ENCODE measurements around the gene ZNF831. TPM values are rescaled to one million over a fixed set of nuclear protein-coding genes. Genes with fewer than 3 reads are reported as not detected.

The ZNF831 gene
- total and polyA plus RNA-seq, 3 donors from 2014 or later: 0.99 to 4.8 (median 4.0) TPM

DNA sequence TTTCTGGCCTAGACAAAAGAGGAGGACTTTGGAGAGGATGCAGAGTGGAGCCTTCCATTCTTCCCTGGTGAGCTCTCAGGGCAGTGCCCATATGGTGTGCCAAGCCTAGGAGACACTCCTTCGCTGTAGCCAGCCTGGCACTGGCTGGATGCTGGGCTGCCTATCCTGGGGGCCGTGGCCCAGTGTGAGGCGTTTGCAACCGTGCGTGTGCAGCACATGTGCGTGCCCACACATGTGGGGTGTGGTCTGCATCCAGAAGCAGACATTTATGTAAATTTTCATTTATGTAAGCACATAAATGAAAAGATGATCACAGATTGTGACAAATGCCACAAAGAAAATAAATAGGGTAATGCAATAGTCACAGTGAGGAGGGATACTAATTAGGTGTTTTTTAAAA lies 35.8 kb upstream of the ZNF831 start:
- Histone ChIP-seq H3K27me3 (no peaks in the 10 kb centered on the region), H3K4me1 (peaks cover 6% of the 10 kb centered on the region), H3K4me3 (no peak overlapping the region), H3K36me3 (ENCODE audit: low read depth, missing control alignments) (no peaks in the 10 kb centered on the region), H3K9me3 (no peaks in the 10 kb centered on the region), H3K27ac (no peak overlapping the region)
- no peak for DNase-seq
- WGBS, 2 donors: 95 to 97% methylated on average over 6 of the region's 6 CpGs
- intact Hi-C loops (cut with DNase I; ENCODE audit: low total_unique reads): no loop called here
- no peak for TF ChIP-seq POLR2A (IDR thresholded peaks at IDR 0.05)
- TF ChIP-seq, protein P1, sequence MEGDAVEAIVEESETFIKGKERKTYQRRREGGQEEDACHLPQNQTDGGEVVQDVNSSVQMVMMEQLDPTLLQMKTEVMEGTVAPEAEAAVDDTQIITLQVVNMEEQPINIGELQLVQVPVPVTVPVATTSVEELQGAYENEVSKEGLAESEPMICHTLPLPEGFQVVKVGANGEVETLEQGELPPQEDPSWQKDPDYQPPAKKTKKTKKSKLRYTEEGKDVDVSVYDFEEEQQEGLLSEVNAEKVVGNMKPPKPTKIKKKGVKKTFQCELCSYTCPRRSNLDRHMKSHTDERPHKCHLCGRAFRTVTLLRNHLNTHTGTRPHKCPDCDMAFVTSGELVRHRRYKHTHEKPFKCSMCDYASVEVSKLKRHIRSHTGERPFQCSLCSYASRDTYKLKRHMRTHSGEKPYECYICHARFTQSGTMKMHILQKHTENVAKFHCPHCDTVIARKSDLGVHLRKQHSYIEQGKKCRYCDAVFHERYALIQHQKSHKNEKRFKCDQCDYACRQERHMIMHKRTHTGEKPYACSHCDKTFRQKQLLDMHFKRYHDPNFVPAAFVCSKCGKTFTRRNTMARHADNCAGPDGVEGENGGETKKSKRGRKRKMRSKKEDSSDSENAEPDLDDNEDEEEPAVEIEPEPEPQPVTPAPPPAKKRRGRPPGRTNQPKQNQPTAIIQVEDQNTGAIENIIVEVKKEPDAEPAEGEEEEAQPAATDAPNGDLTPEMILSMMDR (IDR thresholded peaks at IDR 0.05): no peak

- 83% methylated on average over 6 of the region's 6 CpGs for WGBS, 2 donors
- Histone ChIP-seq H3K9me3 (no peaks in the 10 kb centered on the region), H3K4me1 (no peaks in the 10 kb centered on the region), H3K27me3 (no peaks in the 10 kb centered on the region), H3K4me3 (no peak overlapping the region), H3K36me3 (ENCODE audit: low read depth, missing control alignments) (no peaks in the 10 kb centered on the region), H3K27ac (no peak overlapping the region)
- DNase-seq: no peak
- TF ChIP-seq, protein P1 (IDR thresholded peaks at IDR 0.05): no peak
- TF ChIP-seq POLR2A (IDR thresholded peaks at IDR 0.05): no peak
- intact Hi-C loops (cut with DNase I; ENCODE audit: low total_unique reads): no loop called here
Measured at GRCh38 chr20:59131551-59132285, 31.9 kb upstream of the ZNF831 start.

DNA sequence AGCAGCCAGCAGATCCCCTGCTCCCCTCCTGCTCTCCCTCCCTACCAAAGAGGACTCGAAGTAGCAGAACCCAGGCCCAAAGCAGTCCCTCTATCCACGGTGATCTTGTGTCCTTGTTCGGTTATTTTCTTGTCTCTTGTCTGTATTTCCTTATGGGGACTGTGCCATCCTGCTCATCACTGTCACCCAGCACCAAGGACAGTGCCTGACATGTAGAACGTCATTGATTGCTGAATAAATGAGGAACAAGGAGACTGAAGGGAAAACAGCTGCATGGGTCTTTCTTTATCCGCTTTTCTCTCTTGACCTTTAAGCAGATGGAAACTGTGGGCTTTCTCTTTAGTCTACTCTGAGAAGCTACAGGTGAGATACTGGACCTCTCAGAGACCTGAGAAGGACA lies 29.4 kb upstream of the ZNF831 start:
- Histone ChIP-seq H3K27me3 (no peaks in the 10 kb centered on the region), H3K27ac (no peak overlapping the region), H3K4me3 (no peak overlapping the region), H3K9me3 (no peaks in the 10 kb centered on the region), H3K36me3 (ENCODE audit: low read depth, missing control alignments) (no peaks in the 10 kb centered on the region), H3K4me1 (no peaks in the 10 kb centered on the region)
- TF ChIP-seq, protein P1 (IDR thresholded peaks at IDR 0.05): no peak
- no peak for TF ChIP-seq POLR2A (IDR thresholded peaks at IDR 0.05)
- DNase-seq: no peak
- WGBS, 2 donors: 80 to 84% methylated on average over 5 of the region's 5 CpGs
- intact Hi-C loops (cut with DNase I; ENCODE audit: low total_unique reads): no loop called here

GRCh38 chr20:59135093-59135492 lies 28.5 kb upstream of the ZNF831 start:
- TF ChIP-seq, protein P1 (IDR thresholded peaks at IDR 0.05): no peak
- no peak for TF ChIP-seq POLR2A (IDR thresholded peaks at IDR 0.05)

DNA sequence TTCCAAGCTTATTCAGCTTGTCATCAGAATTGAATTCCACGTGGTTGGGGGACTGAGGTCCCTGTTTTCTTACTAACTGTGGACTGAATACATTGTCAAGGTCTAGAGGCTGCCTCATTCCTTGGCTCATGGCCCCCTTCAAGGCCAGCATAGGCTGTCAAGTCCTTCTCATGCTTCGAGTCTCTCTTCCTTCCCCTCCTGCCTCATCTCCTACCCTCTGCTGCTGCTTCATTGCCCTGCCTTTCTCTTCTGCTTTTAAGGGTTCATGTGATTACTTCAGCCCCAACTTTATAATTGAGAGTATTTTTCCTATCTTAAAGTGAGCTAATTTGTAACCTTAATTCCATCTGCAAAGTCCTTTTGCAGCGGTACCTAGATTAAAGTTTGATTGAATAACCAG lies 27.6 kb upstream of the ZNF831 start:
- H3K27ac ChIP-seq: no peak overlapping the region
- no peaks in the 10 kb centered on the region for H3K27me3 ChIP-seq
- H3K4me3 ChIP-seq: no peak overlapping the region
- no peak for DNase-seq
- no peaks in the 10 kb centered on the region for H3K9me3 ChIP-seq
- no peaks in the 10 kb centered on the region for H3K4me1 ChIP-seq
- TF ChIP-seq POLR2A (IDR thresholded peaks at IDR 0.05): no peak
- TF ChIP-seq, protein P1 (IDR thresholded peaks at IDR 0.05): no peak
- WGBS, 2 donors: 82 to 87% methylated on average over 3 of the region's 3 CpGs
- H3K36me3 ChIP-seq (ENCODE audit: low read depth, missing control alignments): no peaks in the 10 kb centered on the region
- intact Hi-C loops (cut with DNase I; ENCODE audit: low total_unique reads): no loop called here

More at GRCh38 chr20:59135093-59135492, 28.5 kb upstream of the ZNF831 start:
- Histone ChIP-seq H3K27me3 (no peaks in the 10 kb centered on the region), H3K36me3 (ENCODE audit: low read depth, missing control alignments) (no peaks in the 10 kb centered on the region), H3K27ac (no peak overlapping the region), H3K4me1 (no peaks in the 10 kb centered on the region), H3K4me3 (no peak overlapping the region), H3K9me3 (no peaks in the 10 kb centered on the region)
- intact Hi-C loops (cut with DNase I; ENCODE audit: low total_unique reads): no loop called here
- DNase-seq: no peak
- WGBS, 2 donors: 90 to 94% methylated on average over 3 of the region's 3 CpGs
